Mononuclear cell (primary cell): ENCODE results near the gene RBAK. TPM values are rescaled to one million over a fixed set of nuclear protein-coding genes. Genes with fewer than 3 reads are reported as not detected.
A peak's percentile ranks its signal among the peaks of the same experiment; 100 is the strongest.
"Not testable (repeated sequence)": the region's sequence is repeated elsewhere in the genome, so short reads cannot be mapped to it uniquely, and the experiment has no call there.

Experiments used
- H3K27me3 ChIP-seq: 2 replicates; pipeline ENCODE4 v1.6.0; 2011; ENCODE audit warnings: low read length, control low read depth; ENCODE audit not compliant: insufficient read depth
- H3K4me1 ChIP-seq: 2 replicates; pipeline ENCODE4 v1.5.1; 2011; ENCODE audit warnings: mild to moderate bottlenecking, low read length, control low read depth; ENCODE audit not compliant: insufficient read depth
- H3K4me3 ChIP-seq: 2 replicates; pipeline ENCODE4 v1.5.1; 2011; ENCODE audit warnings: mild to moderate bottlenecking, low read length, moderate library complexity
- H3K9me3 ChIP-seq: 2 replicates; pipeline ENCODE4 v1.5.1; 2011; ENCODE audit warnings: low read depth, mild to moderate bottlenecking, control low read depth, low read length
- total RNA-seq: library from RNA; depleted of rRNA; stranded (reverse); fragments of >200 nt; gene quantifications from one replicate; pipeline ENCODE4 v1.2.3, GENCODE V29; 2012

The RBAK gene
- total RNA-seq, 1 donor: 15.0 TPM

DNA sequence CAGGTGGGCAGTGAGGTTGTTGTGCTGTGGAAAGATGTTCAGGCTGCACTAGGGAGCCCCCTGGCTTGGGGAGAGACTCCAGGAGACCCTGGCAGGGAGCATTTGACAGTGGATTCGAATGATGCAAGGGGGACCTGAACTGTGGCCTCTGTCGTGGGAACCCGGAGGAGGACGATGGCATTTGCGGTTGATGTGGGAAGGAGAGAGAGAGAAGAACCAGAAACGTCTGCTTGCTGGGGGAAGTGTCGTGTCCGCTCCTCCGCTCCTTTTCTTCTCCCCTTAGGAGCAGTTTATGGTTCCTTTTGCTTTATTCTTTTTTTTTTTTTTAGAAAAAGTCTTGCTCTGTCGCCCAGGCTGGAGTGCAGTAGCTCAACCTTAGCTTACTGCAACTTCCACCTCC lies 12.5 kb upstream of the RBAK start:
- H3K9me3 ChIP-seq, H3K27me3 ChIP-seq, H3K4me3 ChIP-seq, H3K4me1 ChIP-seq: not testable (repeated sequence)

DNA sequence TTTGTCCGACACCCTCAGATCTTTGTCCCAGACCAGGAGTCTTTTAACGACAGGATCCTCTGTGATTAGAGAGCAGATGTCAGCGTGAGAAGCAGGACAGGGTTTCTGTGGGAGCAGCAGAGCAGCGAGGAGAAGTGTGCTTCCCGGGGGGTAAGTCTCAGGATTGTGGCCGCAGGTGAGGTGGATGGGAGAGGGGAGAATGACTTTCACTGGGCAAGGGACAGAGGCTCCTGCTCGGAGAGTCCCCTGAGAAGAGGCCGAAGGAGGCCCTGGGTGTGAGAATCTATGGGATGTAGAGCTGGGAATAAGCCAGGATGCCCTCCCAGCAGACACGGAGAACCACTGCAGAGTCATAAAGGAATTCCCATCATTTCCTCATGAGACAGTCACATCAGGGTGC lies 10.4 kb upstream of the RBAK start:
- H3K27me3 ChIP-seq: no peaks in the 10 kb centered on the region
- H3K4me3 ChIP-seq: no peak overlapping the region
- H3K9me3 ChIP-seq: no peaks in the 10 kb centered on the region
- H3K4me1 ChIP-seq: no peaks in the 10 kb centered on the region

DNA sequence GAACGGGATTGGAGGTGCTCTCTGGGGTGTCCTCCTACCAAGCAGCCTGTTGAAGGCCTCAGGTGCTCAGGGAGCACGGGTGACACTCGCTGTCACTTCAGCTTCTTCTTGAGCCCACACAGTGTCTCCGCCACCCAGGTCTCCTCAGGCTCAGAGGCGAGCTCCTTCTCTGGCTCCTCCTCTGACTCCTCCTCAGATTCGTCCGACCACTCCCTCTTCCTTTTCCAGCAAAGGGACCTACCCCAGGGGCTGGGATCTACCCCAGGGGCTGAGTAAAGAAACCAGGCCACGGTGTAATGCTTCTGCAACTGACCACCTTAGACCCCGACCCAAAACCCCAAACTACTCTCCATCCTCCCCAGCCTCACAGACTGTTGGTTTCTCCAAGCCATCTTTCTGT lies 9.2 kb upstream of the RBAK start:
- no peaks in the 10 kb centered on the region for H3K9me3 ChIP-seq
- H3K4me1 ChIP-seq: no peaks in the 10 kb centered on the region
- no peaks in the 10 kb centered on the region for H3K27me3 ChIP-seq
- no peak overlapping the region for H3K4me3 ChIP-seq

DNA sequence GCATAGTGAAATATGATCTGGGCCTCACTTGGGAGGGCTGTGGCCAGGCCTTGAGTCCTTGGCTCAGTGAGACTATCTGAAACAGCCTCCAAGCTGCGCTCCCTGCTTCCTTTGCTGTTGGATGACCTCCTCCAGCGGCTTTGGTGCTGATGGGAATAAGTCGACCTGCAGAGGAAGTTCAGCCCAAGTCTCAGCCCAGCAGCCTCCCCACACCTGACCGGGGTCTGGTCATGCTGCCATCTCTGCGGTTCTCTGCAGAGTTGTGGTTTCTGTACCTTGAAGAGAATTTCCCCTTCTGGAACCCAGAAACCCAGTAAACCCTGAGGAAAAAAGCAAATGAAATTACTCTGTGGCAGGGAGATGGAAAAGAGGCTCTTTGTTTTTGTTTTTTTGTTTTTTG lies 4.6 kb upstream of the RBAK start:
- Histone ChIP-seq H3K4me3 (no peak overlapping the region), H3K4me1 (peaks cover 5% of the 10 kb centered on the region), H3K27me3 (no peaks in the 10 kb centered on the region), H3K9me3 (no peaks in the 10 kb centered on the region)

DNA sequence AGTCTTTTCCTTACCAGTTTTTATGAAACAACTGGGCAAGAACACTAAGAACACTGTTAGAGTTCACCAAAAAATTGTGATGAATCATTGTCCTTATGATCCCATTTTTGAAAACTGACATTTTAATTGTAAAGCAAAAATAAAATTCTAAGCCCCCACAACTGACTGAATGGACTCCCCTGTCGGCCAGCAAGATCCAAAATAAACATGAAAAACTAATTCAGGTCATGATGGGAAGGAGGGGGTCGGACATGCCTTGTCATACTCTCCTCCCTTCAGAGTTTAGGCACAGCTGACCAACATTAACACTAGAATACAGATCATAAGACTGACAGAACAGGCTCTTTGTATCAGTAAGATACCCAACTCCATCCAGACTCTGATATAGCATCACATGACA lies 2.0 kb upstream of the RBAK start:
- Histone ChIP-seq H3K4me1 (peaks cover 8% of the 10 kb centered on the region), H3K4me3 (no peak overlapping the region), H3K9me3 (no peaks in the 10 kb centered on the region), H3K27me3 (no peaks in the 10 kb centered on the region)

DNA sequence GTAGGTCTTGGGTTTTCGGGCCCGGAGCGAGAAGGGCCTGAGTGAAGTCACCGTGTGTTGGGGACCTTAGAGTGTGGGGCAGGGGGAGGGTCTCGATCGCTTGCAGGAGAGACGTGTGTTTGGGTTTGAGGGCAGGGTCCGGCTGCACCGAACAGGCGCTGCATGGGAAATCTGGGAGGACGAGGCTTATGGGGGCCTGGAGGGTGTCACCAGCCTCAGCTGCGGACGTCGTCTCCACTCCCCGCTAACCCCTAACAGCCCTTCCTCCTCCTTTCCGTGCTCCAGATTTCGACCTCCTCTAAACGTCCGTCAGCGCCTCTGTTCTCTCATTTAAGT lies 705 bp downstream of the RBAK start:
- H3K27me3 ChIP-seq, H3K9me3 ChIP-seq, H3K4me1 ChIP-seq: not testable (repeated sequence)
- H3K4me3 ChIP-seq: peak overlapping the region; percentile 76

DNA sequence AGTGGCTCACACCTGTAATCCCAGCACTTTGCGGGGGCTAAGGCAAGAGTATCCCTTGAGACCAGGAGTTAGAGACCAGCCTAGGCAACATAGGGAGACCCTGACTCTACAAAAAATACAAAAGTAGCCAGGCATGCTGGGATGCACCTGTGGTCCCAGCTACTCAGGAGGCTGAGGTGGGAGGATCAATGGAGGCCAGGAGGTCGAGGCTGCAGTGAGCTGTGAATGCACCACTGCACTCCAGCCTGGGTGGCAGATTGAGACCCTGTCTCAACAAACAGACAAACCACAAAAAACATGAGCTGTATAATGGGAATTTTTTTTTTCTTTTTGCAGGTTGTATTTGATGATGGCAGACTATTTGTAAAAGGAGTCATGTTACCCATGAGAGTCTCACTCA lies 1.5 kb downstream of the RBAK start:
- not testable (repeated sequence) for H3K27me3 ChIP-seq, H3K4me1 ChIP-seq, H3K4me3 ChIP-seq, H3K9me3 ChIP-seq

DNA sequence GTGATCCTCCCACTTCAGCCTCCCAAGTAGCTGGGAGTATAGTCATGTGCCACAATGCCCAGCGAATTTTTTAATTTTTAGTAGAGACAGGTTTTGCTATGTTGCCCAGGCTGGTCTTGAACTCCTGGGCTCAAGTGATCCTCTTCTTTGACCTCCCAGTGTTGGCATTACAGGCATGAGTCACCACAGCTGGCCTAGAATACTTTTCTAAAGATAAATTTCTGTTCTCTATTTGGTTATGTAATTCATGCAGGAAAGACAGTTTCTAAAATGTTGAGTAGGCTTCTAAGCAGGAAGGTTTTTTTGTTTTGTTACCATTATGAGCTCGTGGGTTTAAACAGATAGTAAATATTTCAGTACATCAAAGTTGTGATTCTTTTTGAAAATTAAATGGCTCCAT lies 5.0 kb downstream of the RBAK start:
- Histone ChIP-seq H3K4me3 (no peak overlapping the region), H3K4me1 (peaks cover 4% of the 10 kb centered on the region), H3K9me3 (peaks cover 21% of the 10 kb centered on the region), H3K27me3 (no peaks in the 10 kb centered on the region)

DNA sequence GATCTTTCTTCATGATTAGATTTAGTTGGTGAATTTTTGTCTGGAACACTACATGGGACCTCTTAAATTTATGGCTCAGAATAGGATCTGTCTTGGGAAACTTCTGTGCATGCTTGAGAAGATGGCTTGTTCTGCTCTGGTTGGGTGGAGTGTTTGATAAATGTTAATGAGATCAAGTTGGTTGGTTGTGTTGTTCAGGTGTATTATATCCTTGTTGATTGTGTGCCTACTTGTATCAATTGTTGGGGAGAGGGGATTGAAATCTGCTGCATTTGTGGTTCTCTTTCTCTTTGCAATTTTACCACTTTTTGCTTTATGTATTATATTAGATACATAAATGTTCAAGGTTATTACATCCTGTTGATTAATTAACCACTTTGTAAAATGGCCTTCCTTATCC lies 6.1 kb downstream of the RBAK start:
- H3K9me3 ChIP-seq: peaks cover 21% of the 10 kb centered on the region
- not testable (repeated sequence) for H3K27me3 ChIP-seq, H3K4me3 ChIP-seq, H3K4me1 ChIP-seq

DNA sequence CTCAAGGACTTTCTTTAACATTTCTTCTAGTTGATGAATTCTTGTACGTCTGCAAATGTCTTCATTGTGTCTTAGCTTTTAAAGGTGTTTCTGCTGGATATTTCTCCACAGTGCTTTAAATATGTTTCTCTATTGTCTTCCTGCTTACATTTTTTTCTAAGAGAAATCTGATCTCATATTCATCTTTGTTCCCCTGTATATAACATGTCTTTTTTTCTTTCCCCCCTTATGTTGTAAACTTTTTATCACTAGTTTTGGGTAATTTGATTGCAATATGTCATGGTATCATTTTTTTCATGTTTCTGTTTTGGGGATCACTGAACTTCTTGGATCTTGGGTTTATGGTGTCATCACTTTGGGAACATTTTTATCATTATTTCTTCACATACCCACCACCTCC lies 7.5 kb downstream of the RBAK start:
- H3K9me3 ChIP-seq: peaks cover 21% of the 10 kb centered on the region
- H3K27me3 ChIP-seq: no peaks in the 10 kb centered on the region

DNA sequence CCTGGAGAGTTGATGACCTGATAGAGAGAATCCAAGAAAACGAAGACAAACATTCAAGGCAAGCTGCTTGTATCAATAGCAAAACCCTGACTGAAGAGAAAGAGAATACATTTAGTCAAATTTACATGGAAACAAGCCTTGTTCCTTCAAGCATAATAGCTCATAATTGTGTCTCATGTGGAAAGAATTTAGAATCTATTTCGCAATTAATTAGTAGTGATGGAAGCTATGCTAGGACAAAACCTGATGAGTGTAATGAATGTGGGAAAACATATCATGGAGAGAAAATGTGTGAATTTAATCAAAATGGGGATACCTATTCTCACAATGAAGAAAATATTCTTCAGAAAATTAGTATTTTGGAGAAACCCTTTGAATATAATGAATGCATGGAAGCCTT lies 18.0 kb downstream of the RBAK start:
- peaks cover 95% of the 10 kb centered on the region for H3K9me3 ChIP-seq
- no peak overlapping the region for H3K4me3 ChIP-seq
- no peaks in the 10 kb centered on the region for H3K27me3 ChIP-seq
- no peaks in the 10 kb centered on the region for H3K4me1 ChIP-seq

More for the DNA sequence above, 7.5 kb downstream of the RBAK start:
- Histone ChIP-seq H3K4me1 (no peaks in the 10 kb centered on the region), H3K4me3 (no peak overlapping the region)

DNA sequence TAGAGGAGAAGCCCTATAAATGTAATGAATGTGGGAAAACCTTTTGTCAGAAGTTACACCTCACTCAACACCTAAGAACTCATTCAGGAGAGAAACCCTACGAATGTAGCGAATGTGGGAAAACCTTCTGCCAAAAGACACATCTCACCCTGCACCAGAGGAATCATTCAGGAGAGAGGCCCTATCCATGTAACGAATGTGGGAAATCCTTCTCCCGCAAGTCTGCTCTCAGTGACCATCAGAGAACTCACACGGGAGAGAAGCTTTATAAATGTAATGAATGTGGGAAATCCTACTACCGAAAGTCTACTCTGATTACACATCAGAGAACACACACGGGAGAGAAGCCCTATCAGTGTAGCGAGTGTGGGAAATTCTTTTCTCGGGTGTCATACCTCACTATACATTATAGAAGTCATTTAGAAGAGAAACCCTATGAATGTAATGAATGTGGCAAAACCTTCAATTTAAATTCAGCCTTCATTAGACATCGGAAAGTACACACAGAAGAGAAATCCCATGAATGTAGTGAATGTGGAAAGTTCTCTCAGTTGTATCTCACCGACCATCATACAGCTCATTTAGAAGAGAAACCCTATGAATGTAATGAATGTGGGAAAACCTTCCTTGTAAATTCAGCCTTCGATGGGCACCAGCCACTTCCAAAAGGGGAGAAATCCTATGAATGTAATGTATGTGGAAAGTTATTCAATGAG lies 18.9 kb downstream of the RBAK start:
- Histone ChIP-seq H3K4me1 (no peaks in the 10 kb centered on the region), H3K27me3 (no peaks in the 10 kb centered on the region), H3K9me3 (peaks cover 98% of the 10 kb centered on the region), H3K4me3 (no peak overlapping the region)

DNA sequence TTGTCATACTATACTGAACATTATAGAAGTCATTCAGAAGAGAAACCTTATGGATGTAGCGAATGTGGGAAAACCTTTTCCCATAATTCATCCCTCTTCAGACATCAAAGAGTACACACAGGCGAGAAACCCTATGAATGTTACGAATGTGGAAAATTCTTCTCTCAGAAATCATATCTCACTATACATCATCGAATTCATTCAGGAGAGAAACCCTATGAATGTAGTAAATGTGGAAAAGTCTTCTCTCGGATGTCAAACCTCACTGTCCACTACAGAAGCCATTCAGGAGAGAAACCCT lies 19.4 kb downstream of the RBAK start:
- Histone ChIP-seq H3K4me3 (no peak overlapping the region), H3K27me3 (no peaks in the 10 kb centered on the region), H3K9me3 (peaks cover 94% of the 10 kb centered on the region), H3K4me1 (no peaks in the 10 kb centered on the region)

DNA sequence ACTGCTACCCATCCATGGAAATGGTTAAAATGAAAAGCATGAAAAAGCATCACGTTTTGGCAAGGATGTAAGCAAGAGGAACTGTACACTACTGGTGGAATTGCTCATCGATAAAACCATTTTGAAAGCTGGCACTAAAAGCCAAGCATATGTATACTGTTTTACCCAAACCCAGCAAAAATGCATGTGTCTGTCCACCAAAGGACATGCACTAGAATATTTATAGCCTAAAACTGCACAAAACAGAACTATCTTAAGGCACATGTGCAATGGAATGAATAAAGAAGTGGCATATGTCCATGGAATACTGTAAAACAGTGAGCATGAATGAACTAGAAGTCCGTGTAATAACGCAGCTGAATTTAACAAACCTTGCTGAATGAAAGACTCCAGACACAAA lies 22.9 kb downstream of the RBAK start:
- H3K4me3 ChIP-seq: no peak overlapping the region
- no peaks in the 10 kb centered on the region for H3K4me1 ChIP-seq
- peaks cover 61% of the 10 kb centered on the region for H3K9me3 ChIP-seq
- no peaks in the 10 kb centered on the region for H3K27me3 ChIP-seq

DNA sequence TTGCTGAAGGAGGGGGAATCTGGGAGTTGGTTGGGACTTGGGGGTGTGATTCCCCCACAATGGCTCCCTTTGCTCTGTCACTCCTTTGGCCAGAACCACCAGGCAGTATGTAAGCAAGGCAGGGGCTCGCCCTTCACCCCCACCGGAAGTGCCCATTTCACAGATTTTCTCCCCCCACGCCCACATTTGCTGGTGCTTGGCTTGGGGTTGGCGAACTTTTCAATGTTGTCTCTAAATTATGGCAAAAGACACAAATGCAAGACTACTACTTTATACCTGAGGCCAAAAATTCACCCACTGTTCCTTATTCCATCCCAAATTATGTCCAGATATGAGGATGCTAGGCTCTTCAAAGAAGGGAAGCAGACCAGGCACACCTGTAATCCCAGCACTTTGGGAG lies 24.5 kb downstream of the RBAK start:
- H3K4me3 ChIP-seq: no peak overlapping the region

DNA sequence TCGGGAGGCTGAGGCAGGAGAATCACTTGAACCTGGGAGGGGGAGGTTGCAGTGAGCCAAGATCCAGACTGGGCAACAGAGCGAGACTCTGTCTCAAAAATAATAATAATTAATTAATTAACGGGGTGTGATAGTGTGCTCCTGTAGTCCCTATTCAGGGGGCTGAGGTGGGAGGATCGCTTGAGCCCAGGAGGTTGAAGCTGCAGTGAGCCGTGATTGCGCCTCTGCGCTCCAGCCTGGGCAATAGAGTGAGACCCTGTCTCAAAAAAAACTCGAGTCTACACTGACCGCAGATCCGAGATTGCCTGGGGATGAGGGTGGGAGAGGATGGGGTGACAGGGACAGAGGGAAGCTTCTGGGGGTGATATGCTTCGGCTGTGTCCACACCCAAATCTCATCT lies 29.5 kb downstream of the RBAK start:
- H3K9me3 ChIP-seq, H3K4me3 ChIP-seq, H3K27me3 ChIP-seq, H3K4me1 ChIP-seq: not testable (repeated sequence)

More for the DNA sequence above, 24.5 kb downstream of the RBAK start:
- Histone ChIP-seq H3K9me3 (peaks cover 44% of the 10 kb centered on the region), H3K4me1 (no peaks in the 10 kb centered on the region), H3K27me3 (no peaks in the 10 kb centered on the region)

DNA sequence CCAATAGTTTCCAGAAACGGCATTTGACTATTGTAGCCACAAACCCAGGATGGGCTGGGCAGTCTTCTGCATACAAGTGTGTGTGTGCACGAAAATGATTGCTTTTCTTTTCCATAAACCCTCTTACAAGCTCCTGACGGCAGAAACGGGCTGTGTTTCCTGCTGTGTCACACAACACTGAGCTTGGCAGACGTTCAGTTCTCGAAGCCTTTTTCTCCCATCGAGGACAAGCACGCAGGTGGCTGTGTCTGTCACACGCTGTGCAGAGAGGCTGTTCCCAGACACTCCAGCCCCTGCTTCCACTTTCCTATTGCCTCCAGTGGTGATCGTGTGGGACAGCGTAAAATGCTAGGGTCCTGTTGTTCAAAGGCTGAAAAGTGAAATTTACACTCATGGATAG lies 32.1 kb downstream of the RBAK start:
- Histone ChIP-seq H3K27me3 (no peaks in the 10 kb centered on the region), H3K9me3 (no peaks in the 10 kb centered on the region), H3K4me1 (no peaks in the 10 kb centered on the region), H3K4me3 (no peak overlapping the region)
